Measurements from ENCODE around the gene PCCA.

DNA sequence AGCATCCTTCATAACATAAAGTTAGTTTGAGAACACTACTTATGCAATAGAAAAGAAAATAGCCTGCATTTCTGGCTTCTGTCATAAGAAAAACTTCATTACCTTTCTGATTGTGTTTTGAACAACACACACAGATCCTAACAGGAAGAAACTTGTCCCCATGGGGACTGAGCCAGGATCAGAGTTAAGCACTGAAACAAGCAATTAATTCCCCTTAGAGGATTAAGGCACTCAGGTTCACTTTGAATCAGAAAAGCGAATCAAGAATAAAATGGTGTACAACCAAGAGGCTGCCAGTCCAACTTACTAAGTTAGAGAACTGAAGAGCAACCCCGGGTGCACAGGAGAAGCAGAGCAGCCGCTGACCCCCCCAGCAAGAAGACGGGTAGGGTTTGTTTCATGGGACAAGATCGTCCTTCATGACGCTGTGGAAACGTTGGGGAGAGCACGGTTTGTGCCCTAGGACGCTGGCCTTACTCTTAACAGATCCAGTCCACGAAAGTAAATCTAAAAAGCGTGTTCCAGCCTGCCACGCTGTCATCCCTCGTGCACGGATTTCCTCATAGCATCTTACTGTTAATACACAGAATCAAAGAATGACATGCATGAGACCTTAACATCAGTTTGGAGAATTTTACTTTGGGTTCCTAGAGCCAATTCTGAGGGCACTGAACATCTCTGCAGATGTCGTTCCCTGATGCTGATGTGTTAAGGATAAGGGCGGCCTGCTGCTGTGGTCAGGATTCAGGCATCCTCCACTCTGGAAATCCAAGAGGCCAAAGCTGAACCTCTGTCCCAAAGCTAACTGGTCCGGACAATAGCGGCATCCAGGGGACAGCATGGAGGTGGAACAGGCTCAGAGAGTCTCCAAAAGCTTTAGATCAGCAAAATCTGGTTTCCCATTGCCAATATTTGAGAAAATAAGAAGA is 453.3 kb downstream of the PCCA start:
- TF ChIP-seq, protein P1, sequence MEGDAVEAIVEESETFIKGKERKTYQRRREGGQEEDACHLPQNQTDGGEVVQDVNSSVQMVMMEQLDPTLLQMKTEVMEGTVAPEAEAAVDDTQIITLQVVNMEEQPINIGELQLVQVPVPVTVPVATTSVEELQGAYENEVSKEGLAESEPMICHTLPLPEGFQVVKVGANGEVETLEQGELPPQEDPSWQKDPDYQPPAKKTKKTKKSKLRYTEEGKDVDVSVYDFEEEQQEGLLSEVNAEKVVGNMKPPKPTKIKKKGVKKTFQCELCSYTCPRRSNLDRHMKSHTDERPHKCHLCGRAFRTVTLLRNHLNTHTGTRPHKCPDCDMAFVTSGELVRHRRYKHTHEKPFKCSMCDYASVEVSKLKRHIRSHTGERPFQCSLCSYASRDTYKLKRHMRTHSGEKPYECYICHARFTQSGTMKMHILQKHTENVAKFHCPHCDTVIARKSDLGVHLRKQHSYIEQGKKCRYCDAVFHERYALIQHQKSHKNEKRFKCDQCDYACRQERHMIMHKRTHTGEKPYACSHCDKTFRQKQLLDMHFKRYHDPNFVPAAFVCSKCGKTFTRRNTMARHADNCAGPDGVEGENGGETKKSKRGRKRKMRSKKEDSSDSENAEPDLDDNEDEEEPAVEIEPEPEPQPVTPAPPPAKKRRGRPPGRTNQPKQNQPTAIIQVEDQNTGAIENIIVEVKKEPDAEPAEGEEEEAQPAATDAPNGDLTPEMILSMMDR (IDR thresholded peaks at IDR 0.05) = no peak
- no peak for TF ChIP-seq EZH2 (IDR thresholded peaks at IDR 0.05; ENCODE audit: borderline replicate concordance, insufficient read depth, low read depth, low read length, poor library complexity, severe bottlenecking)
